CD4-positive, alpha-beta T cell treated with Interleukin-1 beta for 1 hour (primary cell): Measurements from ENCODE around the gene TMC7.
A peak's percentile ranks its signal among the peaks of the same experiment; 100 is the strongest.

Source experiments
- DNase-seq, 2 donors: peaks; one replicate each; pipeline ENCODE4 v3.0.0-alpha.2; 2020 to 2022

The TMC7 gene

DNA sequence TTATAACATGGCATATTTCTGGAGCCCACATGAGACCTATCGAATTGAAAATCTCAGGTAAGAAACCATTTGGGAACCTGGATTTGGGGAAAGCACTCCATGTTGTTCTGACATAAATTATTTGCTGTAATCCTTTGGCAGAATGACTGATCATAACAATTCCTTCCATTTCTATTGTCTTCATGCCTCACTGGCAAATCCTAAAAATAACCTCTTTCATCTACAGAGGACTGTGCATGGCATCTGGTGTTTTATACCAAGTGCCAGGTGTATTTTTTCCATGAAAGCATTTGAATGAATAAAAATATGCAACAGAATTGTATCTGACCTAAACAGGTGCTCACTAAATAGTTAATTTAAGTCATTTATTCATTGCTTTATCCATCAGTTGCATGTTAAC is 50.0 kb downstream of the TMC7 start:
- DNase-seq: no peak

DNA sequence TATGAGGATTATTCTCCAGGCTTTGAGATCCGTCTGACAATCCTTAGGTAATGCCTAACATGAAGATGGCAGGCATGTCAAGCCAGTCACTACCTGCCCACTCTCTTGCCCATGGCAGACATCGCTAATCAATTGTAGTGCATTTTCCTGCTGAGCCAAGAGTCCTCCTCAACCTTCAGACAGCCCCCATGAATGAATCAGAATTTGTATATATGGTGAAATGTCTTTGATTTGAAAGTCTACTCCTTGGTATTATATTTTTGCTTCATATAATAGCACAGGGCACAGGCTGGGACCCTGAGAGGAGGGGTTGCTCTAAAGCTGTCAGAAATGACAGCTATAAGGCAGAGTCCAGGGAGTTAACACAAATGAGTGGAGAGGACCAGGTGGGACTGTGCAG is 56.7 kb downstream of the TMC7 start:
- no peak for DNase-seq

DNA sequence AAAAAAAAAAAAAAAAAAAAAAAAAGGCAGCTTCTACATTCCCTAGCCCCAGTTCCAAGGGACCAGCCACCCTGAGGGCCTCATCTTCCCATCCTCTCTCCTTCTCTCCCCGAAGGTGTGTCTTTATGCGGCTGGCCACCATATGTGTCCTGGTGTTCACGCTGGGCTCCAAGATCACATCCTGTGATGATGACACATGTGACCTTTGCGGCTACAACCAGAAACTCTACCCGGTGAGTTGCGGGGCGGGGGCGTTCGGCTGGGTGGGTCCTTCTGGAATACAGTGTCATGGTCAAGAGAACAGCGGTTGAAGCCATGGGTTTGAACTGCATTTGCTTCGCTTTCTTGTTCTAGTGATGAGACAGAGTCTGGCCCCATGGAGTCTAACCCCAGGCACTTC is 61.0 kb downstream of the TMC7 start:
- DNase-seq: no peak

DNA sequence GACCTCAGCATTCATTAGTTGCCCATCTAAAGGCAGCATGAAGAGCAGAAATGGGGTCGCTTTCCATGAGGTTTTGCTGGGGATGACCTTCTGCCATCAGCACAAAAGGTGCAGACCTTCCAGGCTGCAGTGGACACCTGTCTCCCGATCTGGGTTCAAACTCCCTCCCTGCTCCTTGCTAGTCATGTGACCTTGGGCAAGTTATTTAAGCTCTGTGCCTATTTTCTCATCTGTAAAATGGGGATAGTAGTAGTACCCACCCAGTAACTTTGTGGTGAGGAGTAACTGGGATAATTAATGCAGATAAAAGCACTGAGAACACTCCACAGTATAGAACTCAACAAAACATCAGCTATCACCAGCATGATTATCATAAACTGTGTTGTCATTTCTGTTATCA is 62.3 kb downstream of the TMC7 start:
- no peak for DNase-seq

DNA sequence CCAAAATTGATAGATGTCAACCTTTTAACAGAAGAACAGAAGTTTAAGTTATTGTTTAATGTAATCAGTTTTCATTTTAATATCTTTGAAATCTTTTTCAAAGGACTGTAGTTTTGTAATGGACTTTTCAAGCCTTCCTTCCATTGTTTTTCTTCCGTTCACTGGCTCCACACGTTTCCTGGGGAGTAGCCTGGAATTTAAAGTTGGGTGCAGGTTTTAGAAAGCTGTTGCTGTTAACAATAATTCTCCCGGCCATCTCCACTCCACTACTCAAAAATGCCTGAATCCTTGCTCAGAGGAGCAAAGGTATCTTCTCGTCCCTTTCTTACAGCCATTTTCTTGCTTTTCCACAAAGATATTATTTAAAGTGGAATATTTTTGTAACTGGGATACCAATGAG is 79.0 kb downstream of the TMC7 start:
- DNase-seq: no peak

DNA sequence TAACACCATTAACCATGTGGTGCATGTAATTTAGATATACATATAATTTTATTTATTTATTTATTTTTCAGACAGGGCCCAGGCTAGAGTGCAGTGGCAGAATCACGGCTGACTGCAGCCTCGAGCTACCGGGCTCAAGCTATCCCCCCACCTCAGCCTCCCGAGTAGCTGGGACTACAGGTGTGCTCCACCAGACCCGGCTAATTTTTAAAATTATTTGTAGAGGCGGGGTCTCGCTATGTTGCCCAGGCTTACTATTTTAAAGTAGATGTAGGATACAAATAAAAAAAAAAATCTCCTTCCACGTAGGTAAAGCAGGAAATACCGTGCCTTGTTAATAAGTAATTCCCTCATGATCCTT is 83.2 kb downstream of the TMC7 start:
- peak in 1 of 2 donors; percentile 2 for DNase-seq

DNA sequence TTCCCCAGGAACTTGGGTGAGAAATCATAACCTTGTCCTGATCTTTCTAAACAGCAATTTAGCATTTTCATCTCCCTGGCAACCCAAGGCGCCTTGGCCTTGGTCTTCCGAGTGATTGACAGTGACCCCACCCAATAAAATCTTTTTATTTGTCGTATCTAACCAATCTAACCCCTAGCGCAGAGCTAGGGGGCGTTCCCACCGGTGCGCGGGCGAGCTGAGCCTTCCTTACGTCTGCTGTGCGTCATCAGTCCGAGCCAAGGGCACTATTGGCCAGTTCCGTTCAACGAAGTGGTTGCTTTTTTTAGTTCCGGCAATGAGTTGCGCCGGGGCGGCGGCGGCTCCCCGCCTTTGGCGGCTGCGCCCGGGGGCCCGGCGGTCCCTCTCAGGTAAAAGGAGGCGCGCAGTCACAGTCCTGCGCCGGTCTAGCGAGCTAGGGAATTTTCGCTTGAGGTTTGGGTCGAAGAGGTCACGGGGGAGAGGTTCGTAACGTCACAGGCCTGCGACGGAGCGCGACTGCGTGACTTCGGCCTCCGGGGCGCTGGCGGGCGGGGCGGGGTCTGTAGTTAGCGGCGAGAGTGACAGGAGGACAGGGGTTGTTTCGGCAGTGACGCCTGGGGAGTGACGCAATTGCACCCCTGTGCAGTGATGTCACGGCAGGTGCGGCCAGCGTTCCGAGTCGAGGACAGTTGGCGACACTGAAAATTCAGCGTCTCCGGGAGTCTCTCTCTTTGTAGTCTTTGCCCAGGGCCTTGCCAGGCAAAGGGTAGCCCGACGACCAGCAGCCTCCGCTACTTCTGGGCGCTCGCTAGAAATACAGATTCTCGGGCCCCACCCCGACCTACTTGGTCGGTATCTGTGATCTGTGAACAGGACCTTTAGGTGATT is 83.9 kb downstream of the TMC7 start, which contains the start of gene COQ7:
Gene COQ7, plus strand, starts transcription at position 266 of the 888 bp plus-strand sequence. Its CDS starts 51 bp downstream, at position 317.
- peak; percentile 99 for DNase-seq

DNA sequence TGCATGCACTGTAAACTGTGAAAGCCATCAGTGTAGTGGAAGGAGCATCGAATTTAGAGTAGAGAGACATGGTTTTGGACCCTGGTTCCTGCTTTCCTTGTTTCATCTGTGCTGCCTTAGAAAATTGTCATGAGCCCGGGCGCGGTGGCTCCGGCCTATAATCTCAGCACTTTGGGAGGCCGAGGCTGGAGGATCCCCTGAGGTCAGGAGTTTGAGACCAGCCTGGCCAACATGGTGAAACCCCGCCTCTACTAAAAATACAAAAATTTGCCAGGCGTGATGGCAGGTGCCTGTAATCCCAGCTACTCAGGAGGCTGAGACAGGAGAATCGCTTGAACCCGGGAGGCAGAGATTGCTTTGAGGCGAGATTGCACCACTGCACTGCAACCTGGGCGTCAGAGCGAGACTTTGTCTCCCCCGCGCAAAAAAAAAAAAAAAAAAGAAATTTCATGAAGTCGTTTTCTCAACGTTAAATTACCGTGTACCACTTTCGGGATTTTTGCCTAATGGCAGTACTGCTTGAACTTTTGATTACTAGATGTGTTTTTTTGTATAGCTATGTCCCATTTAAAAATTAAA is 84.6 kb downstream of the TMC7 start:
- DNase-seq: no peak

DNA sequence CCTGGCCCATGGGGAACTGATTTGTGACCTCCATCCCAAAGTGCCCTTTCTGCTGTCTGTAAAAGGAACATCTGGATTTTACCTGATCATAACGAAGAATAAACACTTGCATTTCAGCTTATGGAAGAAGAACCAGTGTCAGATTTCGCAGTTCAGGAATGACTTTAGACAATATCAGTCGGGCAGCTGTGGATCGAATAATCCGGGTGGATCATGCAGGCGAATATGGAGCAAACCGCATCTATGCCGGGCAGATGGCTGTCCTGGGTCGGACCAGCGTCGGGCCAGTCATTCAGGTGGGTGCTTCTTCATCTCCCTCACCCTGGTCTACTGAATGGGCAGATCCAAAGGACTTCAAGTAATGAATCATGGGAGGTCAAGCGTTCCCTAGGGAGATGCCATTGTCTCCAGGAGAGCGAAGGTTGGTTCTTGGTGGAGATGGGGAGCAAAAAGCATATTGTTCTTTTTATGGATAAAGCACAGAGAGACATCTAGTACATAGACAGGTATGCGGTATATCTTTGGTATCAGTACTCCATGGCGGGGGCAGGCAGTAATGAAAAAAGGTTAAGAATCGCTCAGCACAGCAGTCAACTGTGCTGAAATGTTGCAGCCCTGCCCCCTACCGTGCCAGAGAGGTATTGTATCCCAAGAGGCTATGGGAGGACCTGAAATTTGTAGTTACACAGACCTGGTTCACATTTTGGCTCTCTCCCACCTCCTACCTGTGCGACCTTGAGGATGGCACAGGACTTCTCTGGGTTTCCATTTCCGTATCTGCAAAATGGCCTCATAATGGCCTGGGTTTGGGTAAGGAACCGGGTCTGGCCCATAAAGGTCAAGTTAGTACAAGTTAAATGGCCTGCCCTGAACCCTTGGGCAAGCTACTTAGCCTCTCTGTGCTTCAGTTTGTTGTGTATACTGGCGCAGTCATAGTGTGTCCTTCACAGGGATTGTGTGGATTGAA is 88.4 kb downstream of the TMC7 start:
- peak; percentile 54 to 55 for DNase-seq

DNA sequence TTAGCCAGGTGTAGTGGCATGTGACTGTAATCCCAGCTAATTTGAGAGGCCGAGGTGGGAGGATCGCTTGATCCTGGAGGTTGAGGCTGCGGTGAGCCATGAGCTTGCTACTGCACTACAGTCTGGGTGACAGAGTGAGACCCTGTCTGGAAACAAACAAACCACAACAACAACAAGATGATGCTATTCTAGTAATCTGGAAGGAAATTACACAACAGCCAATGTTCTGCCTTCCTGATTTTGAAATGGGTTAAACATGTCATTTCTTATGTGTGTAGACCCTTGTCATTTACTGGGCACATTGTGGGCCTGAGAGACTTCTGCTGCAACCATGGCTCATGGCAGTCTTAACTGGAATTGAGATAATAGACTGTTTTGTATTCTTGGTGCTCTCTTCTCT is 89.6 kb downstream of the TMC7 start:
- DNase-seq: no peak

DNA sequence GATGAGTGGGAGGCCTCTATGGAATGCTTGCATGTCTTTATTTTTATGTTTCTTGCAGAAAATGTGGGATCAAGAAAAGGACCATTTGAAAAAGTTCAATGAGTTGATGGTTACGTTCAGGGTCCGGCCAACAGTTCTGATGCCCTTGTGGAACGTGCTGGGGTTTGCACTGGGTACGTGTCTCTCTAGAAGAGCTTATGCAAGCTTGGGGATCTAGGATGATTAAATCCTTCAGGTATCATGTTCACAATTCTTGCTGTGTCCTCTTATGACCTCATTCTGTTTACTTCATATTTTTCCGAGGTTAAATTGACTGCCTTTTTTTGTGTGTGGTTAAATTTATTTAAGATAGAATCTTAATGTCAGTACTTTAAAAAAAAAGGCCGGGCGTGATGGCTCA is 90.1 kb downstream of the TMC7 start:
- DNase-seq: no peak

DNA sequence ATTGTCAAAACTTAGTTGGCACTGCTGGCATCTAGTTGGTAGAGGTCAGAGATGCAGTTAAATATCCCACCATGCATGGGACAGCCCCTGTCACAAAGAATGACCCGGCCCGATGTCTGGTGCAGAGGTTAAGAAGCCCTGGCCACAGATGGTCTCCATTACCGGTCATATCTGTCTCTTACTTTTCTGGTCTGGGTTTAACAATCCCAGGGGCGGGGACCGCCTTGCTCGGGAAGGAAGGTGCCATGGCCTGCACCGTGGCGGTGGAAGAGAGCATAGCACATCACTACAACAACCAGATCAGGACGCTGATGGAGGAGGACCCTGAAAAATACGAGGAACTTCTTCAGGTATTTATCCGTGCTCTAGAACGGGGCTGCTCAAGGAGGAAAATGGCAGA is 91.8 kb downstream of the TMC7 start:
- DNase-seq: no peak

DNA sequence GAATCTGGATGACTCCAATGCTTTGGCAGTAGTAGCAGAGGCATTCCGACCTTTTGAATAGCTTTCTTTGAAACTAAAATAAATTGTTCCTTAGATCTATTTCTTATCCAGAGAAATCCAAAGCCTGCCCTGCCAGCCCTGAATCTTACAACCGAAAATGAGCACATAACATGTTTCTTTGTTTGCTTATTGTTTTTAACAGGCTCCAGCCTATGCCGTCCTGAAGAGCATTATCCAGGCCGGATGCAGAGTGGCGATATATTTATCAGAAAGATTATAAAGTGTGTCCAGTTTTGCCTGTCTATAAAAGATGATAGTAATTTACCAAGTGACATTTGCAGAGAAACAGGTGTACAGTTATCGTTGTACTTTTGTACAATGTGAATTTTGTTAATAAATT is 94.1 kb downstream of the TMC7 start:
- DNase-seq: no peak

DNA sequence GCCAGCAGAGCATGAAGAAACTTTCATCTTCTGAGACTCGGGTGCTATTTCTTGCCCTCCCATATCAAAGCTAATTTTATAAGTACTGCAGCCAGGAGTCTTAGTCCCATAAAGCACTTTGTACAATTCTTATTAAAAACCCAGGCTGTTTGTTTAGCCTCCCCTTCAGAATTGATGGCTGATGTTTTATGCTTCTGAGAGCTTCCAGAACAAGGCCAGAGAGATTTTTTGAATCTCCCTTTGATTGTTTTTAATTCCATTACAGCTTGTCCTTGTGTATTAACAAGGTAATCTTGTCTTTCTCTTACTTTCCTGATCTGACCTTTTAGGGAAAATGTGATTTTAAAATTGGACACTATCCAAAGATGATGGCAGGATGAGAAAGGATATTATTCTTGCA is 99.9 kb downstream of the TMC7 start:
- no peak for DNase-seq

DNA sequence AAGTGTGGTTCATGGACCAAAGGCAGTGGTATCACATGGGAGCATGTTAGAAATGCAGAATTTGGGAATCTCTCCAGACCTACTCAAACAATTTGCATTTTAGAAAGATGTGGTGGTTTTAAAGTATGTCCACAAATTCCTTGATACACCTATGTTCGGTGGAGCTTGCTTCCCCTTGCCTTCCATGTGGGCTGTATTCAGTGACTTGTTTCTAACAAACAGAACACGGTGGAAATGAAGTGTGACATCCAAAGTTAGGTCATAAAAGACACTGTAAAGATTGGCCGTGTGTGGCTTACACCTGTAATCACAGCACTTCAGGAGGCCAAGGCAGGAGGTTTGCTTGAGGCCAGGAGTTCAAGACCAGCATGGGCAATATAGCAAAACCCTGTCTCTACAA is 100.4 kb downstream of the TMC7 start:
- DNase-seq: no peak

DNA sequence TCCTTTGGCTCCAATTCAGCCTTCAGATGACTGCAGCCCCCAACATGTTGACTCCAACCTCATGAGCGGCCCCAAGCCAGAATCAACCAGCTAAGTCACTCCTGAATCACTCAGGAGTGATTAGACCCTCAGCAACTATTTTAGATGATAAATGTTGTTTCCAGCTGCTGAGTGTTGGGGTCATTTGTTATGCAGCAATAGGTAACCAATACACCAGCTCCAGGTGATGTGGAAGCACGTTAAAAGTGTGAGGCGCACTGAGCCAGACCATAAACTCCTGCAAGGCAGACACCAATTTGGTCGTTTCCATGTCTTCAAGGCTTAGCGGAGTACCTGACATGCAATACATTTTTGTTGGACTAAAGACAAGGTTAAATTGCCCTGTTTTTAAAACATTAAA is 101.1 kb downstream of the TMC7 start:
- DNase-seq: no peak

DNA sequence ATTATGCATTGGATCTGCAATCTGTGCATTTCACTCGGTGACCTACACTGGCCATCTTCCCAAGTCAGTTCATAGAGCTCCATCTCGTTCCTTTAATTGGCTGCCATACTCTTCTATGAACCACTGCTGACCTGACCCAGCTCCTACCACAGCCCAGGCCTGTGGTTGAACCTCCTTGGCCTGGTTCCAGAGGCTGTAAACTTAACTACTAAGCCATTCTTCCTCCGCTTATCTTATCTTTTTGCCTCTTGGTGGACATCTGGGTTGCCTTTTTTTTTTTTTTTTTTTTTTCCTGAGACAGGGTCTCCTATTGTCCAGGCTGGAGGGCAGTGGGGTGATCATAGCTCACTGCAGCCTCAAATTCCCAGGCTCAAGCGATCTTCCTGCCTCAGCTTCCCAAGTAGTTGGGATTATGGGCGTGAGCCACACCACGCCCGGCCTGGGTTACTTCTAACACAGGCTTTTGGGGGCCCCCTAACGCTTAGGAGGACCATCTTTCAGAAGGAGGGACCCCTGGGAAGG is 102.0 kb downstream of the TMC7 start:
- DNase-seq: no peak

DNA sequence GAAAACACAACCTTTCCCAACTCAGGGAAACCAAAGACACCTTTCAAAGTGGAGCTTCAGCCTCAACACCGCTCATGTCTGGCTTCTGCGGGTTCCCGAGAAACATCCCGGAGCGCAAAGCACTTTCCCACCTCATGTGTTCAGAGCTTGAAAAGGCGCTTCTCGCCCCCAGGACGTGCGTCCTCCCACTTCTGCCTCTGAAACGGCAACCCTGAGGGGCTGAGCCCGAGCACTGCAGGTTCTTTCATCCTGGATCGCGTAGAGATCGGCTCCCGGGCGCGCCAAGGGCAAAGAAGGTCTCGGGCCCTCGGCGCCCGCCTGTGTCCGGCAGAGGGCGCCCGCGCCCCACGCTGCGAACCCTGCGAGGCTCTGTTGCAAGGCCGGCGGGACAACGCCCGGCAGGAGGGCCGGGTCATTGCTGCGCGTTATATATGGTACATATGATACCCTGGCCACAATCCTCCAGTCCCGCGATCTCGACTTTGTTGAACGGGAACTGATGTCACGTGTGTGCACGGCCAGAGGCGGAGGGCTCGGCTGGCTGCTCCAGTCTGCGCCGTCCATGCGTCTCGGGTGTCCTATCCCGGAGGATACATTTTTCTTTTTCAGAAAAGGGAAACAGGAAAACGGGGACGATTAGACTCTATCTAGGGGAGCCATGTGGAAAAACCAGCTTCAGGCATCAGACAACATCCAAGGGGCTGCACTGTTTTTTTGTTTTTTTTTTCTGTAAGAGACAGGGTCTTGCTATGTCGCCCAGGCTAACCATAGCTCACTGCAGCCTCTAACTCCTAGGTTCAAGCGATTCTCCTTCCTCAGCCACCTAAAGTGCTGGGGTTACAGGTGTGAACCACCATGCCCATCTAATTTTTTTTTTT is 102.8 kb downstream of the TMC7 start:
- peak; percentile 79 to 80 for DNase-seq

DNA sequence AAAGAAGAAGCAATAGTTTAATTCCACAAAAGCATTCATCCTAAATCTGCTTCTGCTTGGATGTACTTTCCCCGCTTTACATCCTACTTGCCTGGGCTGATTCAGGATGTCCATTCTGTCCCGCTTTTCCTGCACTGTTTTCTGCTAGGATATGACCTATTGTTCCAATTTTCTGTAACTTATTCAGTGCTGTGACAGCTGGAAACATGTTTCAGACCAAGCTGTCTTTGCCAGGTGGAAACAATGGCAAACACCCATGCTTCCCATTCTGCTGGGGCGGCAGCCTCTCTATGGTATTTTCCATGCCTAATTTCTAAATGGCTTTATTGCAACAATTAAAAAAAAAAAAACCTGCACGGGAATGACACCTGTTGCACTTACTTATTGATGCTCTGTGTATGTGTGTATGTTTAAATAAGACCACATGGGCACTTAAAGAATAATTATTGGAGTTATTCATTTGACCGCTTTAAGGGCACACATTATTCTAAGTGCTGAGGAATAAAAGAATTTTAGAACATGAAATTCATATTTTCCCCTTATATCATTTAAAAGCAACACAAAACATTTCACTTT is 104.7 kb downstream of the TMC7 start:
- no peak for DNase-seq

DNA sequence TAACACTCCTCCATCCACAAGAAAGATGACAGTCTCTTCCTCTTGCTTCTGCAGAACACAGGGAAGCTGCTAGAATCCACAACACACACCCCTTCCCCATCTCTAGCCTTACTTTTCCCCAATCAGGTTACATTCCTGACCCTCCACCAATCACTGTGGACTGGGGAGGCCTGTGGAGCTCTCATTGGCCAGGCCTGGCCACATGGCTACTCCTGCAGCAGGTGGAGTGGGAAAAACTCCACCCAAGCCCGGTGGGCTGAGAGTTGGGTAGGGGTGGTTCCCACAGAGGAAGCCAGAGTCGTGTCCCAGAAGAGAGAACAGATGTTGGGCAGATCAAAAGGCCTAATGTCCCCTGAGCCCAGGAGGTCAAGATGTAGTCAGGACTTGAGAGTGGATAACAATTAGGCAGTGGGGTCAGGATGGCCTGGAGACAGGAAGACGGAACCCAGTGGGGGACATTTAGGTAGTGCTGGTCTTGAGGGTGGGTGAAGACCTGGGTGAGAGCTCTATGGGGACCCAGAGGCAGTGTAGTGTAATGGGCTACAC is 105.7 kb downstream of the TMC7 start:
- no peak for DNase-seq

DNA sequence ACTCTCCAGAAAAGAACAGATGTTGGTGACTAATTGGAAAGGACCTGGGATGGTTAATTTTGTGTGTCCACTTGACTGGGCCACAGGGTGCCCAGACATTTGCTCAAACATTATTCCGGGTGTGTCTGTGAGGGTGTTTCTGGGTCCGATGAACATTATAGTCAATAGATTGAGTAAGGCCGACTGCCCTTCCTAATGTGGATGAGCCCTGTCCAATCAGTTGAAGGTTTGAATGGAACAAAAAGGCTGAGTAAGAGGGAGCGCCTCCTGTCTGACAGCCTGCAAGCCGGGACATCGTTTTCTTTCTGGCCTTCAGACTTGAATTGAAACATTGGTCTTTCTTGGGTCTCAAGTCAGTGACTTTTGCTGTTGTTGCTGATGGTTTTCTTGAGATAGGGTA is 107.2 kb downstream of the TMC7 start:
- no peak for DNase-seq
